WERI-Rb-1 (cell line): ENCODE measurements around the gene WNK2.

Experiments
- DNase-seq: peaks from one replicate; pipeline ENCODE4 v3.0.0-alpha.2; 2020
- H3K27ac ChIP-seq: fragments of 250-450 bp; sonication (Bioruptor Pico); 2 replicates; pipeline ENCODE4 v1.5.1; 2020; ENCODE audit warnings: mild to moderate bottlenecking, moderate library complexity
- H3K27me3 ChIP-seq: fragments of 250-450 bp; sonication (Bioruptor Pico); 2 replicates; pipeline ENCODE4 v1.5.1; 2021; ENCODE audit warnings: mild to moderate bottlenecking, low read depth, moderate library complexity; ENCODE audit not compliant: insufficient read depth, severe bottlenecking
- H3K36me3 ChIP-seq: fragments of 250-450 bp; sonication (Bioruptor Pico); 2 replicates; pipeline ENCODE4 v1.5.1; 2020; ENCODE audit warnings: mild to moderate bottlenecking, moderate library complexity
- H3K4me3 ChIP-seq: 2 replicates; pipeline ENCODE4 v1.5.1; 2011; ENCODE audit warnings: low read depth, mild to moderate bottlenecking, control low read depth, low read length
- H3K9me3 ChIP-seq: fragments of 250-450 bp; sonication (Bioruptor Pico); 2 replicates; pipeline ENCODE4 v1.5.1; 2021; ENCODE audit warnings: mild to moderate bottlenecking, moderate library complexity; ENCODE audit not compliant: severe bottlenecking
- CTCF ChIP-seq: IDR thresholded peaks from 2 replicates; pipeline ENCODE4 v1.5.1; 2011; ENCODE audit warnings: low read depth, mild to moderate bottlenecking, control low read depth, inconsistent platforms, low read length

The WNK2 gene

GRCh38 chr9:93292664-93293328, 108.9 kb downstream of the WNK2 start:
- H3K36me3 ChIP-seq: no peaks in the 10 kb centered on the region; the same call in 1 of the 2 replicates
- DNase-seq: no peak
- H3K27me3 ChIP-seq: no peaks in the 10 kb centered on the region
- H3K27ac ChIP-seq: no peak overlapping the region
- no peak for TF ChIP-seq CTCF
- H3K9me3 ChIP-seq: no peaks in the 10 kb centered on the region
- H3K4me3 ChIP-seq: no peak overlapping the region

DNA sequence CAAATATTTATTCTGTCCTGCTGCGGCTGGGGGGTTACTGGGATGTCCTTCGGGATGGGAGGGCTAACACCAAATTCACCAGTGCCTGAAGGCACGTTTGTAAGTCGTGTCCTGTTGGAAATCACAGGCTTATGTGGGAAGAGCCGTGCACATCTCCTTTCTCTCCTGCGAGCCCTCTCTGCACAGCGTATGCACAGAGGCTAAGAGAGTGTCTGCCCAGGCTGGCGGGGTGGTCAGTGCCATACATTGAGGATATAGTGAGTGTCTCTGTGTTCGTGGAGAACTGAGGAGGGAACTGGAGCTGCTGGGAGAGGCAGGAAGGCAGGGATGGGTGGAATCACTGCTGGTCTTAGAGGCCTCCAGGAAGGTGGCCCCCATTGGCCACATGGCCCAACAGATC, 110.1 kb downstream of the WNK2 start:
- H3K9me3 ChIP-seq: no peaks in the 10 kb centered on the region
- H3K27me3 ChIP-seq: no peaks in the 10 kb centered on the region
- H3K4me3 ChIP-seq: no peak overlapping the region
- H3K27ac ChIP-seq: no peak overlapping the region
- no peak for DNase-seq
- no peak for TF ChIP-seq CTCF
- peaks cover 3% of the 10 kb centered on the region for H3K36me3 ChIP-seq

- Histone ChIP-seq H3K27me3 (no peaks in the 10 kb centered on the region), H3K36me3 (peaks cover 3% of the 10 kb centered on the region), H3K27ac (no peak overlapping the region), H3K9me3 (no peaks in the 10 kb centered on the region), H3K4me3 (no peak overlapping the region)
- no peak for TF ChIP-seq CTCF
- DNase-seq: no peak
These were observed 111.1 kb downstream of the WNK2 start for GRCh38 chr9:93295031-93295430.

- TF ChIP-seq CTCF: no peak
- H3K27ac ChIP-seq: no peak overlapping the region
These were observed 111.6 kb downstream of the WNK2 start for GRCh38 chr9:93295456-93296076.

DNA sequence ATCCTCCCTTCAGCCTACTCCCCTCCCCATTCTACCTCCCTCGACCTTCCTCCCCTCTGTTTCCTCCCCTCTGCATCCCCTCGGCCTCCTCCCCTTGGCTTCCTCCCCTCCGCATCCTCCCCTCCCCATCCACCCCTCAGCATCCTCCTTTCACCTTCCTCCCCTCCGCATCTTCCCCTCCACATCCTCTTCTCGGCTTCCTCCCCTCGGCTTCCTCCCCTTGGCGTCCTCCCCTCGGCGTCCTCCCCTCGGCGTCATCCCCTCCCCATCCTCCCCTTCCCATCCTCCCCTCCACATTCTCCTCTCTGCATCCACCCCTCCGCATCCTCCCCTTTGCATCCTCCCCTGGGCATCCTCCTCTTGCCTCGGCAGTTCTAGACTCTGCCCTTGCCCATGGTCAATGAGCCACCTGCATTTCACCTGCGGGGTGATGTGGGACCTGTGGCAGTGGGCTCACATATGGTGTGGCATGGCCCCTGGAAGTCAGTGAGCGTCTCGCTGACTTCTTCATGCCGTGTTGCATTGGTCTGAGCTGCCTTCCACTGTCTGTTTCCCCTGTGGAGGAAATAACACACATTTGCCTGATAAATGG, 113.0 kb downstream of the WNK2 start:
- H3K27me3 ChIP-seq: no peaks in the 10 kb centered on the region
- no peaks in the 10 kb centered on the region for H3K9me3 ChIP-seq
- peak overlapping the region; percentile 94 for H3K27ac ChIP-seq
- TF ChIP-seq CTCF: no peak
- no peak for DNase-seq
- peaks cover 3% of the 10 kb centered on the region for H3K36me3 ChIP-seq
- no peak overlapping the region for H3K4me3 ChIP-seq

More at GRCh38 chr9:93295456-93296076, 111.6 kb downstream of the WNK2 start:
- no peak for DNase-seq
- H3K4me3 ChIP-seq: no peak overlapping the region
- H3K9me3 ChIP-seq: no peaks in the 10 kb centered on the region
- H3K27me3 ChIP-seq: no peaks in the 10 kb centered on the region
- peaks cover 3% of the 10 kb centered on the region for H3K36me3 ChIP-seq
